Parathyroid adenoma (tissue), 2 donors: Measurements from ENCODE around the gene EGFR.

ENCODE experiments used
- H2AFZ ChIP-seq: fragments of 300-600 bp; sonication (generic); one replicate; pipeline ENCODE4 v1.7.0; 2017; ENCODE audit warnings: antibody characterized with exemption, mild to moderate bottlenecking
- H3K27ac ChIP-seq: fragments of 300-600 bp; sonication (generic); one replicate; pipeline ENCODE4 v1.7.0; 2017
- H3K27me3 ChIP-seq: fragments of 300-600 bp; sonication (generic); one replicate; pipeline ENCODE4 v1.7.0; 2017; ENCODE audit warnings: low read length; ENCODE audit not compliant: control insufficient read depth, insufficient read depth
- H3K36me3 ChIP-seq: fragments of 300-600 bp; sonication (generic); one replicate; pipeline ENCODE4 v1.7.0; 2017; ENCODE audit warnings: low read length; ENCODE audit not compliant: control insufficient read depth, insufficient read depth
- H3K4me1 ChIP-seq: fragments of 300-600 bp; sonication (generic); one replicate; pipeline ENCODE4 v1.7.0; 2017; ENCODE audit warnings: control low read depth
- H3K4me2 ChIP-seq: fragments of 300-600 bp; sonication (generic); one replicate; pipeline ENCODE4 v1.7.0; 2017; ENCODE audit warnings: low read length
- H3K4me3 ChIP-seq: fragments of 300-600 bp; sonication (generic); one replicate; pipeline ENCODE4 v1.7.0; 2017; ENCODE audit warnings: low read depth, low read length
- H3K79me2 ChIP-seq: fragments of 300-600 bp; sonication (generic); one replicate; pipeline ENCODE4 v1.7.0; 2017; ENCODE audit warnings: control low read depth
- H3K9ac ChIP-seq: fragments of 300-600 bp; sonication (generic); one replicate; pipeline ENCODE4 v1.7.0; 2017; ENCODE audit warnings: mild to moderate bottlenecking
- H3K9me3 ChIP-seq: fragments of 300-600 bp; sonication (generic); one replicate; pipeline ENCODE4 v1.7.0; 2017; ENCODE audit warnings: low read length; ENCODE audit not compliant: control insufficient read depth
- CTCF ChIP-seq: fragments of 300-600 bp; sonication (generic); IDR thresholded peaks from one replicate; pipeline ENCODE4 v1.7.0; 2017; ENCODE audit warnings: antibody characterized with exemption, mild to moderate bottlenecking
- donor health status: primary hyperparathyroidism.

EGFR gene

GRCh38 chr7:55250313-55250712 is 231.5 kb downstream of the EGFR start:
- H3K27me3 ChIP-seq = no peaks in the 10 kb centered on the region
- no peaks in the 10 kb centered on the region for H3K79me2 ChIP-seq
- no peaks in the 10 kb centered on the region for H3K9me3 ChIP-seq
- H3K9ac ChIP-seq = no peak overlapping the region
- H3K36me3 ChIP-seq = no peaks in the 10 kb centered on the region
- TF ChIP-seq CTCF = peak; percentile 40
- peaks cover 12% of the 10 kb centered on the region for H3K4me1 ChIP-seq
- H3K27ac ChIP-seq = no peak overlapping the region
- no peak overlapping the region for H2AFZ ChIP-seq
- no peak overlapping the region for H3K4me2 ChIP-seq
- no peak overlapping the region for H3K4me3 ChIP-seq

- Histone ChIP-seq H3K4me2 (no peak overlapping the region), H2AFZ (no peak overlapping the region), H3K9me3 (no peaks in the 10 kb centered on the region), H3K4me1 (peaks cover 15% of the 10 kb centered on the region), H3K27ac (no peak overlapping the region), H3K27me3 (no peaks in the 10 kb centered on the region), H3K79me2 (no peaks in the 10 kb centered on the region), H3K36me3 (no peaks in the 10 kb centered on the region), H3K4me3 (no peak overlapping the region), H3K9ac (no peak overlapping the region)
- no peak for TF ChIP-seq CTCF
These were observed 232.5 kb downstream of the EGFR start for GRCh38 chr7:55251313-55251712.

GRCh38 chr7:55251911-55252310 is 233.1 kb downstream of the EGFR start:
- Histone ChIP-seq H3K9me3 (no peaks in the 10 kb centered on the region), H3K27me3 (no peaks in the 10 kb centered on the region), H3K9ac (no peak overlapping the region), H3K27ac (no peak overlapping the region), H3K4me1 (peaks cover 13% of the 10 kb centered on the region), H3K4me3 (no peak overlapping the region), H3K4me2 (no peak overlapping the region), H2AFZ (no peak overlapping the region), H3K36me3 (no peaks in the 10 kb centered on the region), H3K79me2 (no peaks in the 10 kb centered on the region)
- no peak for TF ChIP-seq CTCF

- no peaks in the 10 kb centered on the region for H3K36me3 ChIP-seq
- no peak for TF ChIP-seq CTCF
- no peaks in the 10 kb centered on the region for H3K9me3 ChIP-seq
These were observed 233.6 kb downstream of the EGFR start for GRCh38 chr7:55252386-55252785.

GRCh38 chr7:55253188-55253587 is 234.4 kb downstream of the EGFR start:
- Histone ChIP-seq H3K36me3 (no peaks in the 10 kb centered on the region), H3K4me2 (no peak overlapping the region), H3K9me3 (no peaks in the 10 kb centered on the region), H2AFZ (no peak overlapping the region), H3K9ac (no peak overlapping the region), H3K27ac (no peak overlapping the region), H3K79me2 (no peaks in the 10 kb centered on the region), H3K4me1 (peaks cover 10% of the 10 kb centered on the region), H3K4me3 (no peak overlapping the region), H3K27me3 (no peaks in the 10 kb centered on the region)
- TF ChIP-seq CTCF = no peak

More at GRCh38 chr7:55252386-55252785, 233.6 kb downstream of the EGFR start:
- Histone ChIP-seq H2AFZ (no peak overlapping the region), H3K9ac (no peak overlapping the region), H3K4me3 (no peak overlapping the region), H3K4me1 (peaks cover 13% of the 10 kb centered on the region), H3K27me3 (no peaks in the 10 kb centered on the region), H3K4me2 (no peak overlapping the region), H3K79me2 (no peaks in the 10 kb centered on the region), H3K27ac (no peak overlapping the region)
